HepG2 (cell line): ENCODE measurements around the gene TRIM2. TPM values are rescaled to one million over a fixed set of nuclear protein-coding genes. Genes with fewer than 3 reads are reported as not detected.
A peak's percentile ranks its signal among the peaks of the same experiment; 100 is the strongest.

Source experiments
- HMGA1 ChIP-seq: sonication (generic); formaldehyde crosslinking; conservative IDR thresholded peaks from 2 replicates; pipeline ENCODE4 v1.4.0; 2020; ENCODE audit warnings: missing genetic modification reagents
- MAZ ChIP-seq, 2 experiments: sonication (generic) in 1 of 2; formaldehyde crosslinking in 1 of 2; IDR thresholded peaks; 2 replicates each; pipeline versions ENCODE4 v1.5.0 to v1.6.1; 2012 to 2020; ENCODE audit warnings: low read depth in 2 of 2, mild to moderate bottlenecking in 2 of 2, borderline replicate concordance in 1 of 2, improper control_type of control experiment in 1 of 2, low read length in 1 of 2, missing genetic modification reagents in 1 of 2, moderate library complexity in 1 of 2
- MIER2 ChIP-seq: IDR thresholded peaks from 2 replicates; pipeline ENCODE4 v1.6.1; 2016; ENCODE audit warnings: missing biosample characterization, missing genetic modification reagents
- NCOR1 ChIP-seq: fragments of 200-600 bp; sonication (generic); IDR thresholded peaks from 2 replicates; pipeline ENCODE4 v1.7.0; 2017; ENCODE audit warnings: antibody characterized with exemption, low read length, borderline replicate concordance
- ONECUT2 ChIP-seq: sonication (generic); formaldehyde crosslinking; IDR thresholded peaks from 2 replicates; pipeline ENCODE4 v1.4.0; 2020; ENCODE audit warnings: missing genetic modification reagents
- RBFOX2 ChIP-seq: fragments of 200-400 bp; formaldehyde crosslinking; IDR thresholded peaks from 2 replicates; pipeline ENCODE4 v1.6.1; 2017; ENCODE audit warnings: low read depth, mild to moderate bottlenecking, low read length
- SIN3A ChIP-seq: IDR thresholded peaks from 2 replicates; pipeline ENCODE4 v1.6.1; 2011; ENCODE audit warnings: low read depth, mild to moderate bottlenecking, control low read depth, low read length, borderline replicate concordance
- SIN3B ChIP-seq: fragments of 150-350 bp; IDR thresholded peaks from 2 replicates; pipeline ENCODE4 v1.6.1; 2014; ENCODE audit warnings: low read length
- ZFP82 ChIP-seq: sonication (generic); formaldehyde crosslinking; IDR thresholded peaks from 2 replicates; pipeline ENCODE4 v1.5.1; 2020; ENCODE audit warnings: mild to moderate bottlenecking, missing genetic modification reagents, borderline replicate concordance
- ZNF296 ChIP-seq: sonication (generic); formaldehyde crosslinking; conservative IDR thresholded peaks from 2 replicates; pipeline ENCODE4 v1.5.0; 2020; ENCODE audit warnings: mild to moderate bottlenecking, missing genetic modification reagents
- ZNF546 ChIP-seq: sonication (generic); formaldehyde crosslinking; conservative IDR thresholded peaks from 2 replicates; pipeline ENCODE4 v1.8.1; 2023; ENCODE audit warnings: mild to moderate bottlenecking, missing genetic modification reagents
- ZNF670 ChIP-seq: sonication (generic); formaldehyde crosslinking; IDR thresholded peaks from 2 replicates; pipeline ENCODE4 v1.8.0; 2022; ENCODE audit warnings: mild to moderate bottlenecking, missing genetic modification reagents, borderline replicate concordance
- ZNF772 ChIP-seq: sonication (generic); formaldehyde crosslinking; IDR thresholded peaks from 2 replicates; pipeline ENCODE4 v1.5.0; 2020; ENCODE audit warnings: mild to moderate bottlenecking, missing genetic modification reagents
- polyA plus RNA-seq, 8 experiments: library from polyadenylated mRNA; depleted of rRNA in 3 of 8; stranded (reverse) in 7 of 8; unstranded in 1 of 8; fragments of >200 nt; fragmentation: Illumina TruSeq in 4 of 8; extraction: Trizol in 4 of 8; gene quantifications; 2 replicates each; pipeline versions ENCODE4 v1.2.1 to v1.2.3, GENCODE V29; 2011 to 2016; ENCODE audit warnings: low read depth in 4 of 8, missing spikeins in 1 of 8, mixed read lengths in 1 of 8; ENCODE audit not compliant: insufficient read depth in 1 of 8
- total RNA-seq, 5 experiments: library from RNA; depleted of rRNA; stranded (reverse); fragments of >200 nt; fragmentation: Illumina TruSeq; extraction: Trizol; gene quantifications; 2 replicates each; pipeline ENCODE4 v1.2.3, GENCODE V29; 2016; ENCODE audit warnings: low read depth in 1 of 5
- TF ChIP-seq, protein P1 (sequence below): sonication (generic); formaldehyde crosslinking; IDR thresholded peaks from 2 replicates; pipeline ENCODE4 v1.8.1; 2023; ENCODE audit warnings: mild to moderate bottlenecking, missing genetic modification reagents
- TF ChIP-seq, protein P2 (sequence below): sonication (generic); formaldehyde crosslinking; IDR thresholded peaks from 2 replicates; pipeline ENCODE4 v1.4.0; 2020; ENCODE audit warnings: mild to moderate bottlenecking, missing genetic modification reagents
- TF ChIP-seq, protein P3 (sequence below): sonication (generic); formaldehyde crosslinking; IDR thresholded peaks from 2 replicates; pipeline ENCODE4 v1.8.0; 2022; ENCODE audit warnings: missing genetic modification reagents, mild to moderate bottlenecking, inconsistent platforms, borderline replicate concordance
- TF ChIP-seq, protein P4 (sequence below): sonication (generic); formaldehyde crosslinking; IDR thresholded peaks from 2 replicates; pipeline ENCODE4 v1.4.0; 2020; ENCODE audit warnings: missing genetic modification reagents, mild to moderate bottlenecking, borderline replicate concordance

Gene TRIM2
- total and polyA plus RNA-seq, 2 of the 13 experiments (the other 11 are each of a cell fraction or from before 2014, with no cell fraction given), result 2.1 to 4.2 TPM

DNA sequence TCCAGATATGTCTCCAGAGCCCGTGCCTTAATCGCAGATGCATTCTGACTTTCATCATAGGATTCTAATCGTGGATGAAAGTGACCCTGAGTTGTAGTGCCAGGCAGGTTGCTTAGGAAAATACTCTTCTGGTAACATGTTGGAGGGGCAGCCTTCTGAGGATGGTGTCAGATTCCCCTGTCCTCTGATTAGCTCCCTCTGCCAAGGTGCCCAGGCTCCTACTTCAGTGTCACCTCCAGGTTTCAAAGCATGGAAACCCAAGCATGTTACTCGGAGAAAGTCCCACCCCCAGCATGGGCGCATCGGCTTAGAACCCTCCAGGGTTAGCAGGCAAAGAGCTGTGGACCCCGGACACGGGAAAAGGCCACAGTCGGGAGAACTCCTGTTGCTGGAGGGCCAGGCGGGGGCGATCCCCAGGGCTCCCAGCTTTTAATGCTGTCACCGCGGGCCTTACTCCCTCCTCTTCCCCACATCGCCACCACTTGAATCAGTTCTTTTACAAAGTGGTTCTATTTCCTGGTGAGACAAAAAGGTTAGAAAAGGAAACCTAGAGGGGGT lies 44.5 kb downstream of the TRIM2 start (continued):
- TF ChIP-seq ZNF772 (CRISPR knock-in tag) (0 out of 2 replicates have a peak, but pooled peaks have one; percentile 41), SIN3A (no peak), RBFOX2 (no peak), ZNF296 (no peak), ONECUT2 (CRISPR knock-in tag) (no peak), SIN3B (no peak), ZNF670 (CRISPR knock-in tag) (no peak), ZNF546 (CRISPR knock-in tag) (no peak), NCOR1 (no peak), MIER2 (no peak), MAZ (IDR thresholded peaks at IDR 0.05; ENCODE audit: borderline replicate concordance, low read depth, low read length) (no peak), MAZ (CRISPR knock-in tag; IDR thresholded peaks at IDR 0.05; ENCODE audit: low read depth) (no peak), ZFP82 (CRISPR knock-in tag) (0 out of 2 replicates have a peak, but pooled peaks have one; percentile 32), HMGA1 (CRISPR knock-in tag) (no peak)
- TF ChIP-seq, protein P1, sequence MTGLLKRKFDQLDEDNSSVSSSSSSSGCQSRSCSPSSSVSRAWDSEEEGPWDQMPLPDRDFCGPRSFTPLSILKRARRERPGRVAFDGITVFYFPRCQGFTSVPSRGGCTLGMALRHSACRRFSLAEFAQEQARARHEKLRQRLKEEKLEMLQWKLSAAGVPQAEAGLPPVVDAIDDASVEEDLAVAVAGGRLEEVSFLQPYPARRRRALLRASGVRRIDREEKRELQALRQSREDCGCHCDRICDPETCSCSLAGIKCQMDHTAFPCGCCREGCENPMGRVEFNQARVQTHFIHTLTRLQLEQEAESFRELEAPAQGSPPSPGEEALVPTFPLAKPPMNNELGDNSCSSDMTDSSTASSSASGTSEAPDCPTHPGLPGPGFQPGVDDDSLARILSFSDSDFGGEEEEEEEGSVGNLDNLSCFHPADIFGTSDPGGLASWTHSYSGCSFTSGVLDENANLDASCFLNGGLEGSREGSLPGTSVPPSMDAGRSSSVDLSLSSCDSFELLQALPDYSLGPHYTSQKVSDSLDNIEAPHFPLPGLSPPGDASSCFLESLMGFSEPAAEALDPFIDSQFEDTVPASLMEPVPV, result no peak
- TF ChIP-seq, protein P2, sequence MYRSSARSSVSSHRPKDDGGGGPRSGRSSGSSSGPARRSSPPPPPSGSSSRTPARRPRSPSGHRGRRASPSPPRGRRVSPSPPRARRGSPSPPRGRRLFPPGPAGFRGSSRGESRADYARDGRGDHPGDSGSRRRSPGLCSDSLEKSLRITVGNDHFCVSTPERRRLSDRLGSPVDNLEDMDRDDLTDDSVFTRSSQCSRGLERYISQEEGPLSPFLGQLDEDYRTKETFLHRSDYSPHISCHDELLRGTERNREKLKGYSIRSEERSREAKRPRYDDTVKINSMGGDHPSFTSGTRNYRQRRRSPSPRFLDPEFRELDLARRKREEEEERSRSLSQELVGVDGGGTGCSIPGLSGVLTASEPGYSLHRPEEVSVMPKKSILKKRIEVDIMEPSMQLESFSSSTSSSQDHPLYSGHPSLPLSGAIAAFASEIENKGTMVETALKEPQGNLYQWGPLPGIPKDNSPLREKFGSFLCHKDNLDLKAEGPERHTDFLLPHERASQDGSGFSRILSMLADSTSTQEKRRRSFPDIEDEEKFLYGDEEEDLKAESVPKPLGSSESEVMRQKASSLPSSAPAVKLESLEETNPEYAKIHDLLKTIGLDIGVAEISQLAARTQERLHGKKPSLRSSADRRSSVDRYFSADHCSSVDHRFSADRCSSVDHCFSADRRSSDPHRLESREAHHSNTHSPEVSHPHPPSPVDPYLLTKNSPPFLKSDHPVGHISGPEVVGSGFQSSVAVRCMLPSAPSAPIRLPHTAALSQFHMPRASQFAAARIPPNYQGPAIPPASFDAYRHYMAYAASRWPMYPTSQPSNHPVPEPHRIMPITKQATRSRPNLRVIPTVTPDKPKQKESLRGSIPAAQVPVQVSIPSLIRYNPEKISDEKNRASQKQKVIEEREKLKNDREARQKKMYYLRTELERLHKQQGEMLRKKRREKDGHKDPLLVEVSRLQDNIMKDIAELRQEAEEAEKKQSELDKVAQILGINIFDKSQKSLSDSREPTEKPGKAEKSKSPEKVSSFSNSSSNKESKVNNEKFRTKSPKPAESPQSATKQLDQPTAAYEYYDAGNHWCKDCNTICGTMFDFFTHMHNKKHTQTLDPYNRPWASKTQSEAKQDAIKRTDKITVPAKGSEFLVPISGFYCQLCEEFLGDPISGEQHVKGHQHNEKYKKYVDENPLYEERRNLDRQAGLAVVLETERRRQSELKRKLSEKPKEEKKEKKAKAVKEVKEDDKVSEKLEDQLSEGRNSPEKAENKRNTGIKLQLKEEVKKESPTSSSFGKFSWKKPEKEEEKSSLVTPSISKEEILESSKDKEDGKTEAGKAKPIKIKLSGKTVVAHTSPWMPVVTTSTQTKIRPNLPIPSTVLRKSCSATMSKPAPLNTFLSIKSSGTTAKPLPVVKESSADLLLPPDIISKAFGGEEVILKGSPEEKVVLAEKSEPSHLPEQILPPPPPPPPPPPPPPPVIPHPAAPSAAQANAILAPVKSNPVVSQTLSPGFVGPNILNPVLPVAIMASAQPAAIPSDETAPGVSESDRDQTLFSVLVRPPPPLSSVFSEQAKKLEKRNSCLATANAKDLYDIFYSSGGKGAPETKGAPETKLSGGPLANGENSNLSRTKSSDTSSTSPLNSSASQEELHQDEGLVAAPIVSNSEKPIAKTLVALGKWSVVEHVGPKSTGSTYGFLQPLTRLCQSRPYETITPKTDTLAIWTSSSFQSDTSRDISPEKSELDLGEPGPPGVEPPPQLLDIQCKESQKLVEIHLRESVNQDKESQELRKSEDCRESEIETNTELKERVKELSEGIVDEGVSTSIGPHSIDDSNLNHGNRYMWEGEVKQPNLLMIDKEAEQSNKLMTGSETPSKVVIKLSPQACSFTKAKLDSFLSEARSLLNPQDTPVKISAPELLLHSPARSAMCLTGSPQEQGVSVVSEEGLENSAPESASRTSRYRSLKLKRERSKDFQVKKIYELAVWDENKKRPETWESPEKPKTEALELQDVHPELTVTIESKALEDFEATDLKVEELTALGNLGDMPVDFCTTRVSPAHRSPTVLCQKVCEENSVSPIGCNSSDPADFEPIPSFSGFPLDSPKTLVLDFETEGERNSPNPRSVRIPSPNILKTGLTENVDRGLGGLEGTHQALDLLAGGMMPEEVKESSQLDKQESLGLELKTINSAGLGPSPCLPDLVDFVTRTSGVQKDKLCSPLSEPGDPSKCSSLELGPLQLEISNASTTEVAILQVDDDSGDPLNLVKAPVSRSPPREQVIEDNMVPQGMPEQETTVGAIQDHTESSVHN, result no peak
- TF ChIP-seq, protein P3, sequence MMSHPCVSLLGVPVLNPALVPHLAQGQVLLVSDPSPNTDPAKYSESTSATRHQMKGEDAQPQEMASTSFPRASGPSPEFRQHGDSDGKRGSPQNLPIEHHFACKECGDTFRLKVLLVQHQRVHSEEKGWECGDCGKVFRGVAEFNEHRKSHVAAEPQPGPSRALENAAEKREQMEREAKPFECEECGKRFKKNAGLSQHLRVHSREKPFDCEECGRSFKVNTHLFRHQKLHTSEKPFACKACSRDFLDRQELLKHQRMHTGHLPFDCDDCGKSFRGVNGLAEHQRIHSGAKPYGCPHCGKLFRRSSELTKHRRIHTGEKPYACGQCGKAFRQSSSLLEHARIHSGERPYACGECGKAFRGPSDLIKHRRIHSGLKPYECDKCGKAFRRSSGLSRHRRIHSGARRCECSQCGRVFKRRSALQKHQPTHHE (CRISPR knock-in tag), result no peak
- TF ChIP-seq, protein P4, sequence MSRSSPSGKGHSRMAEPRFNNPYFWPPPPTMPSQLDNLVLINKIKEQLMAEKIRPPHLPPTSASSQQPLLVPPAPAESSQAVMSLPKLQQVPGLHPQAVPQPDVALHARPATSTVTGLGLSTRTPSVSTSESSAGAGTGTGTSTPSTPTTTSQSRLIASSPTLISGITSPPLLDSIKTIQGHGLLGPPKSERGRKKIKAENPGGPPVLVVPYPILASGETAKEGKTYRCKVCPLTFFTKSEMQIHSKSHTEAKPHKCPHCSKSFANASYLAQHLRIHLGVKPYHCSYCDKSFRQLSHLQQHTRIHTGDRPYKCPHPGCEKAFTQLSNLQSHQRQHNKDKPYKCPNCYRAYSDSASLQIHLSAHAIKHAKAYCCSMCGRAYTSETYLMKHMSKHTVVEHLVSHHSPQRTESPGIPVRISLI (CRISPR knock-in tag), result no peak
